ENCODE measurements around the gene PTRH1.
A peak's percentile ranks its signal among the peaks of the same experiment; 100 is the strongest.

PTRH1 gene

GRCh38 chr9:127710204-127710783 is 5.2 kb downstream of the PTRH1 start:
- peaks cover 32 to 57% (median 49%) of the 10 kb centered on the region in 10 experiments for H3K4me1 ChIP-seq
- H3K4me3 ChIP-seq: no peak overlapping the region
- H3K27me3 ChIP-seq: no peaks in the 10 kb centered on the region
- TF ChIP-seq Cebpa-rat (IDR thresholded peaks at IDR 0.05): no peak
- peaks cover 0 to 72% (median 48%) of the 10 kb centered on the region in 11 experiments; a peak in 19 of 22 replicates for H4K20me1 ChIP-seq
- H3K27ac ChIP-seq: no peak overlapping the region
- H3K9me3 ChIP-seq (replicated peaks in 1 of 11): peaks cover 0 to 9% (median 0%) of the 10 kb centered on the region in 11 experiments; a peak in 6 of 22 replicates
- H3K9ac ChIP-seq: no peak overlapping the region
- H3K4me2 ChIP-seq: peak overlapping the region in 9 of 11 experiments; percentile 64 to 89 (median 81); a peak in 16 of 22 replicates
- peaks cover 0 to 5% (median 0%) of the 10 kb centered on the region in 11 experiments; a peak in 2 of 22 replicates for H3K36me3 ChIP-seq

DNA sequence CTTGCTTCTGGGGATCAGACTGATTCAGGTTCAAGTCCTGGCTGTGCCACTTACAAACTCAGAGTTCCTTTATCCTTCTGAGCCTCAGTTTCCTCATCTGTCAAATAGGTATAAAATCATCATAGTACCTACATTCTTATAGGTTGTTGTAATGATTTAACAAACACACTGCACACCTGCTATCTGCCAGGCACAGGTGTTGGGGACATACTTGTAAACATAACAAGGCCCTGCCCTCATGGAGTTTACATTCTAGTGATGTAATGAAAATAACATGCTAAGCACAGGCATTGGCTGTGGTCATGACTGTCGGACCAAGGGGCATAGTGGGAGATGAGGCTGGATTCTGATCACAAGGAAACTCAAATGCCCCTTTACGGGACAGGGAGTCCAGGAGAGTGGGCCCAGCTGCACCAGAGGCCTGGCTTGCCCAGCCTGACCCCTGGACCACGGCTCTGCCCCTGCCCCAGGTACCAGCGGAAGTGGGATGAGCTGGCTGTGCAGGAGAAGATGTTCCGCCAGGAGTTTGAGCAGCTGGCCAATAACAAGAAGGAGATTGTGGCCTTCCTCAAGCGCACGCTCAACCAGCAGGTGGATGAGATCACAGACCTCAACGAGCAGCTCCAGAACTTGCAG is 6.4 kb downstream of the PTRH1 start:
- peaks cover 0 to 5% (median 0%) of the 10 kb centered on the region in 11 experiments; a peak in 2 of 22 replicates for H3K36me3 ChIP-seq
- TF ChIP-seq Cebpa-rat (IDR thresholded peaks at IDR 0.05): no peak

DNA sequence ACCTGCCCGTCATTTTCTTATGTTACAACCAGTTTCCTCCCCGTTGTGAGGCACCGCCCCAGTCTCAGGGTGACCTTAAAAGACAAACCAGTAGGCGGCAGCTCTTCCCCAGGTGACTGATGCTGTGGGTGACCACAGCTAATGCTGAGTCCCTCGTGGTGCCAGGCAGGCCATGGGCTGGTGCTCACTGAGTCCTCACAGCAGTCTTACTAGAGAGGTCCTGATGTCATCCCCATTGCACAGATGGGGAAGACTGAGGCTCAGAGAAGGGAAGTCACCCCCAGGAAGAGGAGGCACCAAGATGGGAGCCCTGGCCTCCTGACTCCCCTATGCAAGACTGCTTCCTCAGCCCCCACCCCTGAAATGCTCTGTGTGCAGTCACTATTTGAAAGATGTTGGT is 7.7 kb downstream of the PTRH1 start:
- H3K27ac ChIP-seq: no peak overlapping the region
- peaks cover 25 to 44% (median 39%) of the 10 kb centered on the region in 10 experiments for H3K4me1 ChIP-seq
- no peak for TF ChIP-seq Cebpa-rat (IDR thresholded peaks at IDR 0.05)
- peaks cover 0 to 9% (median 0%) of the 10 kb centered on the region in 11 experiments; a peak in 6 of 22 replicates for H3K9me3 ChIP-seq (replicated peaks in 1 of 11)
- no peak overlapping the region for H3K9ac ChIP-seq
- no peak overlapping the region for H3K4me3 ChIP-seq
- H3K4me2 ChIP-seq: peak overlapping the region in 9 of 11 experiments; percentile 21 to 60 (median 48); a peak in 16 of 22 replicates
- peaks cover 0 to 5% (median 0%) of the 10 kb centered on the region in 11 experiments; a peak in 2 of 22 replicates for H3K36me3 ChIP-seq
- no peaks in the 10 kb centered on the region for H3K27me3 ChIP-seq
- H4K20me1 ChIP-seq: peaks cover 0 to 59% (median 31%) of the 10 kb centered on the region in 11 experiments; a peak in 19 of 22 replicates

More for the DNA sequence above, 6.4 kb downstream of the PTRH1 start:
- H3K4me3 ChIP-seq: no peak overlapping the region
- H3K9ac ChIP-seq: no peak overlapping the region
- peaks cover 0 to 9% (median 0%) of the 10 kb centered on the region in 11 experiments; a peak in 6 of 22 replicates for H3K9me3 ChIP-seq (replicated peaks in 1 of 11)
- no peak overlapping the region for H3K4me2 ChIP-seq
- peaks cover 0 to 72% (median 44%) of the 10 kb centered on the region in 11 experiments; a peak in 19 of 22 replicates for H4K20me1 ChIP-seq
- H3K4me1 ChIP-seq: peaks cover 26 to 51% (median 44%) of the 10 kb centered on the region in 10 experiments
- no peak overlapping the region for H3K27ac ChIP-seq
- H3K27me3 ChIP-seq: no peaks in the 10 kb centered on the region

DNA sequence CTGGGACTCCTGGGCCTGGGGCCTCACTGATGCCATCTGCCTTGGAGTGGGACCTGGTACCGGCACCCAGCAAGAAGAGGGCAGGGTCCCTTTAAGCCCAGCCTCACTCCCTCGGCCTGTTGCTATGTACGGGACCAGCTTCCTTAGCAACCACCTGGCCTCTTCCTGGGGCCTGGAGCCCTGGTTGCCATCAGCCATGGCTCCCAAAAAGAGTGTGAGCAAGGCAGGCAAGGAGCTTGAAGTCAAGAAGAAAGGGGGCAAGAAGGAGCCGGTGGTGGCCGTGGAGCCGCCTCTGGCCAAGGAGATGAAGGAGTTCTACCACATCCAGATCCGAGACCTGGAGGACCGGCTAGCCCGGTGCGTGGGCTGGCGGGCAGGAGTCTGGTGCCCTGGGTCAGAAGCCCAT is 8.6 kb downstream of the PTRH1 start, which contains the start of gene CFAP157:
CFAP157 (plus strand) TSS at position 153 of the 406 bp plus-strand sequence; CDS start at position 197, 44 bp downstream.
- peaks cover 0 to 9% (median 0%) of the 10 kb centered on the region in 11 experiments; a peak in 6 of 22 replicates for H3K9me3 ChIP-seq (replicated peaks in 1 of 11)
- H4K20me1 ChIP-seq: peaks cover 0 to 50% (median 22%) of the 10 kb centered on the region in 11 experiments; a peak in 19 of 22 replicates
- H3K4me1 ChIP-seq: peaks cover 21 to 35% (median 30%) of the 10 kb centered on the region in 10 experiments
- no peak for TF ChIP-seq Cebpa-rat (IDR thresholded peaks at IDR 0.05)
- no peaks in the 10 kb centered on the region for H3K27me3 ChIP-seq
- H3K27ac ChIP-seq: no peak within 1 kb of the TSS
- H3K4me2 ChIP-seq: peak within 1 kb of the TSS in 10 of 11 experiments; percentile 3 to 60 (median 46); a peak in 19 of 22 replicates
- peaks cover 0 to 5% (median 0%) of the 10 kb centered on the region in 11 experiments; a peak in 2 of 22 replicates for H3K36me3 ChIP-seq
- H3K9ac ChIP-seq: no peak within 1 kb of the TSS
- no peak within 1 kb of the TSS for H3K4me3 ChIP-seq

- H4K20me1 ChIP-seq: peaks cover 0 to 39% (median 11%) of the 10 kb centered on the region in 11 experiments; a peak in 16 of 22 replicates
- H3K27me3 ChIP-seq: no peaks in the 10 kb centered on the region
- peaks cover 0 to 9% (median 0%) of the 10 kb centered on the region in 11 experiments; a peak in 6 of 22 replicates for H3K9me3 ChIP-seq (replicated peaks in 1 of 11)
- H3K4me2 ChIP-seq: no peak overlapping the region
- H3K27ac ChIP-seq: no peak overlapping the region
- no peak overlapping the region for H3K9ac ChIP-seq
- H3K4me1 ChIP-seq: peaks cover 11 to 24% (median 19%) of the 10 kb centered on the region in 10 experiments; a peak in 19 of 20 replicates
- H3K36me3 ChIP-seq: peaks cover 0 to 5% (median 0%) of the 10 kb centered on the region in 11 experiments; a peak in 2 of 22 replicates
- no peak for TF ChIP-seq Cebpa-rat (IDR thresholded peaks at IDR 0.05)
- no peak overlapping the region for H3K4me3 ChIP-seq
Measured at GRCh38 chr9:127705577-127706379, 9.7 kb downstream of the PTRH1 start.

- no peak overlapping the region for H3K4me3 ChIP-seq
- TF ChIP-seq Cebpa-rat (IDR thresholded peaks at IDR 0.05): no peak
- H3K27ac ChIP-seq: no peak overlapping the region
- H4K20me1 ChIP-seq: peaks cover 0 to 20% (median 0%) of the 10 kb centered on the region in 11 experiments; a peak in 9 of 22 replicates
- peaks cover 0 to 11% (median 6%) of the 10 kb centered on the region in 11 experiments; a peak in 11 of 22 replicates for H3K27me3 ChIP-seq
- no peak overlapping the region for H3K4me2 ChIP-seq
- H3K9ac ChIP-seq: no peak overlapping the region
- no peaks in the 10 kb centered on the region for H3K36me3 ChIP-seq
- peaks cover 0 to 6% (median 0%) of the 10 kb centered on the region in 11 experiments; a peak in 4 of 22 replicates for H3K9me3 ChIP-seq (replicated peaks in 1 of 11)
- peaks cover 9 to 17% (median 13%) of the 10 kb centered on the region in 10 experiments; a peak in 18 of 20 replicates for H3K4me1 ChIP-seq
Measured at GRCh38 chr9:127703289-127703946, 12.0 kb downstream of the PTRH1 start.

DNA sequence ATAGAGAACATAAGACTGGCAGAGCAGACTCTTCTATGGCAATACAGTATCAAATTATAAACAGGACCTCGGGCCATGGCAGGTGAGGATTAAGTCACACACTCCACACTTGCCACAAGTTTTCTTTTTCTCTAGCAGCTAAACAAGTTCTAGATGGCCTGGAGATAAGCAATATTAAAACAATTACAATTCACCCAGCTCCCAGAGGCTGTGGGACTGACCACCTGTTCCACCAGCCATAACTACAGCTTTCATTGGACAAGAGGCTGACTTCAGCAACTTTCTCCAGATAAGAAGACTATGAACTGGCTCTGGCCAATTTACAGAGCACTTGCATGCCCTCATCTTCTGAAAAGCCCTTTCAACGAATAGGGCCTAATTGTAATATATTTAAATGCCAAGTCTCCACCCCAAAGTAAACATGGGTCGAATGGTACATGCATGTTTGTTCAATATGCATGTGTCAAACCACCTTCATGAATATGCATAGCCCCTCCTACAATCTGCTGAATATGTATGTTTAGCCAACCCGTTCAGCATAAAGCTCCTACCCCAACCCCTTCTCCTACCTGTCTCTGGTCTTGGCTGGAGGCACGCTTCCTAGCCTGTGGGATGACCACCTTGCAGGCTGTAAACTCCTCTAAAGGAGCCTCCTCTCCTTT is 14.7 kb downstream of the PTRH1 start:
- H4K20me1 ChIP-seq: peaks cover 0 to 9% (median 0%) of the 10 kb centered on the region in 11 experiments; a peak in 5 of 22 replicates
- peaks cover 0 to 11% (median 6%) of the 10 kb centered on the region in 11 experiments; a peak in 11 of 22 replicates for H3K27me3 ChIP-seq
- no peak overlapping the region for H3K4me3 ChIP-seq
- H3K9me3 ChIP-seq (replicated peaks in 1 of 11): peaks cover 0 to 6% (median 0%) of the 10 kb centered on the region in 11 experiments; a peak in 3 of 22 replicates
- no peak for TF ChIP-seq Cebpa-rat (IDR thresholded peaks at IDR 0.05)
- H3K9ac ChIP-seq: no peak overlapping the region
- no peaks in the 10 kb centered on the region for H3K4me1 ChIP-seq
- H3K27ac ChIP-seq: no peak overlapping the region
- H3K4me2 ChIP-seq: no peak overlapping the region
- no peaks in the 10 kb centered on the region for H3K36me3 ChIP-seq

Measured in BLaER1 treated with 17β-estradiol and CSF1 and Interleukin-3, amounts not matched to agents 10 nM and 100 nM (cell line).